ENCODE measurements around the gene WAS.

The WAS gene

GRCh38 chrX:48715072-48715471 lies 31.5 kb downstream of the WAS start:
- Histone ChIP-seq H3K4me3 (ENCODE audit: low read length) (no peak overlapping the region), H3K9me3 (replicated peaks; ENCODE audit: low read length) (no peaks in the 10 kb centered on the region), H3K36me3 (ENCODE audit: insufficient read depth, low read length) (no peaks in the 10 kb centered on the region), H3K9ac (ENCODE audit: low read depth, low read length) (no peak overlapping the region), H3K27me3 (ENCODE audit: control insufficient read depth, insufficient read depth, low read length) (no peaks in the 10 kb centered on the region), H3K4me2 (ENCODE audit: low read length) (peak overlapping the region; percentile 11), H3K4me1 (ENCODE audit: control insufficient read depth, insufficient read depth, low read length) (peaks cover 18% of the 10 kb centered on the region)

GRCh38 chrX:48715876-48716502 lies 32.4 kb downstream of the WAS start:
- H3K4me1 ChIP-seq (ENCODE audit: control insufficient read depth, insufficient read depth, low read length): peaks cover 18% of the 10 kb centered on the region
- H3K9me3 ChIP-seq (replicated peaks; ENCODE audit: low read length): no peaks in the 10 kb centered on the region
- H3K9ac ChIP-seq (ENCODE audit: low read depth, low read length): no peak overlapping the region
- H3K4me2 ChIP-seq (ENCODE audit: low read length): no peak overlapping the region
- no peaks in the 10 kb centered on the region for H3K36me3 ChIP-seq (ENCODE audit: insufficient read depth, low read length)
- no peak overlapping the region for H3K4me3 ChIP-seq (ENCODE audit: low read length)
- H3K27me3 ChIP-seq (ENCODE audit: control insufficient read depth, insufficient read depth, low read length): no peaks in the 10 kb centered on the region

GRCh38 chrX:48719958-48720357 lies 36.4 kb downstream of the WAS start:
- Histone ChIP-seq H3K4me3 (ENCODE audit: low read length) (no peak overlapping the region), H3K36me3 (ENCODE audit: insufficient read depth, low read length) (no peaks in the 10 kb centered on the region), H3K4me1 (ENCODE audit: control insufficient read depth, insufficient read depth, low read length) (peaks cover 8% of the 10 kb centered on the region), H3K4me2 (ENCODE audit: low read length) (no peak overlapping the region), H3K27me3 (ENCODE audit: control insufficient read depth, insufficient read depth, low read length) (no peaks in the 10 kb centered on the region), H3K9me3 (replicated peaks; ENCODE audit: low read length) (no peaks in the 10 kb centered on the region), H3K9ac (ENCODE audit: low read depth, low read length) (no peak overlapping the region)

- H3K4me3 ChIP-seq (ENCODE audit: low read length): no peak overlapping the region
- H3K4me2 ChIP-seq (ENCODE audit: low read length): no peak overlapping the region
- H3K9me3 ChIP-seq (replicated peaks; ENCODE audit: low read length): no peaks in the 10 kb centered on the region
- H3K4me1 ChIP-seq (ENCODE audit: control insufficient read depth, insufficient read depth, low read length): peaks cover 2% of the 10 kb centered on the region
- no peak overlapping the region for H3K9ac ChIP-seq (ENCODE audit: low read depth, low read length)
- no peaks in the 10 kb centered on the region for H3K27me3 ChIP-seq (ENCODE audit: control insufficient read depth, insufficient read depth, low read length)
- H3K36me3 ChIP-seq (ENCODE audit: insufficient read depth, low read length): no peaks in the 10 kb centered on the region
Observed at GRCh38 chrX:48720577-48721250, 37.1 kb downstream of the WAS start.

GRCh38 chrX:48721916-48722315 lies 38.3 kb downstream of the WAS start:
- H3K36me3 ChIP-seq (ENCODE audit: insufficient read depth, low read length): no peaks in the 10 kb centered on the region
- H3K27me3 ChIP-seq (ENCODE audit: control insufficient read depth, insufficient read depth, low read length): no peaks in the 10 kb centered on the region
- H3K4me2 ChIP-seq (ENCODE audit: low read length): no peak overlapping the region
- H3K9ac ChIP-seq (ENCODE audit: low read depth, low read length): no peak overlapping the region
- no peaks in the 10 kb centered on the region for H3K4me1 ChIP-seq (ENCODE audit: control insufficient read depth, insufficient read depth, low read length)
- H3K4me3 ChIP-seq (ENCODE audit: low read length): no peak overlapping the region
- no peaks in the 10 kb centered on the region for H3K9me3 ChIP-seq (replicated peaks; ENCODE audit: low read length)

- Histone ChIP-seq H3K4me2 (ENCODE audit: low read length) (no peak overlapping the region), H3K4me1 (ENCODE audit: control insufficient read depth, insufficient read depth, low read length) (no peaks in the 10 kb centered on the region), H3K9ac (ENCODE audit: low read depth, low read length) (no peak overlapping the region), H3K36me3 (ENCODE audit: insufficient read depth, low read length) (no peaks in the 10 kb centered on the region), H3K4me3 (ENCODE audit: low read length) (no peak overlapping the region), H3K9me3 (replicated peaks; ENCODE audit: low read length) (no peaks in the 10 kb centered on the region), H3K27me3 (ENCODE audit: control insufficient read depth, insufficient read depth, low read length) (peaks cover 3% of the 10 kb centered on the region)
Observed at GRCh38 chrX:48726596-48726995, 43.0 kb downstream of the WAS start.

- H3K9me3 ChIP-seq (replicated peaks; ENCODE audit: low read length): no peaks in the 10 kb centered on the region
- H3K4me1 ChIP-seq (ENCODE audit: control insufficient read depth, insufficient read depth, low read length): no peaks in the 10 kb centered on the region
- H3K27me3 ChIP-seq (ENCODE audit: control insufficient read depth, insufficient read depth, low read length): peaks cover 3% of the 10 kb centered on the region
- no peaks in the 10 kb centered on the region for H3K36me3 ChIP-seq (ENCODE audit: insufficient read depth, low read length)
- no peak overlapping the region for H3K4me2 ChIP-seq (ENCODE audit: low read length)
- no peak overlapping the region for H3K4me3 ChIP-seq (ENCODE audit: low read length)
- no peak overlapping the region for H3K9ac ChIP-seq (ENCODE audit: low read depth, low read length)
Observed at GRCh38 chrX:48728653-48729052, 45.1 kb downstream of the WAS start.

- Histone ChIP-seq H3K27me3 (ENCODE audit: control insufficient read depth, insufficient read depth, low read length) (no peaks in the 10 kb centered on the region), H3K4me3 (ENCODE audit: low read length) (peak overlapping the region; percentile 61), H3K9ac (ENCODE audit: low read depth, low read length) (no peak overlapping the region), H3K9me3 (replicated peaks; ENCODE audit: low read length) (no peaks in the 10 kb centered on the region), H3K4me1 (ENCODE audit: control insufficient read depth, insufficient read depth, low read length) (peaks cover 3% of the 10 kb centered on the region), H3K36me3 (ENCODE audit: insufficient read depth, low read length) (no peaks in the 10 kb centered on the region), H3K4me2 (ENCODE audit: low read length) (peak overlapping the region; percentile 74)
Observed at GRCh38 chrX:48736303-48736702, 52.7 kb downstream of the WAS start.

- peak overlapping the region; percentile 61 for H3K4me3 ChIP-seq (ENCODE audit: low read length)
Observed at GRCh38 chrX:48736878-48737212, 53.2 kb downstream of the WAS start.

GRCh38 chrX:48737213-48737938 lies 53.8 kb downstream of the WAS start:
- peak overlapping the region; percentile 75 for H3K4me3 ChIP-seq (ENCODE audit: low read length)
- H3K9ac ChIP-seq (ENCODE audit: low read depth, low read length): peak overlapping the region; percentile 89
- peak overlapping the region; percentile 77 for H3K4me2 ChIP-seq (ENCODE audit: low read length)
- peaks cover 3% of the 10 kb centered on the region for H3K4me1 ChIP-seq (ENCODE audit: control insufficient read depth, insufficient read depth, low read length)
- H3K36me3 ChIP-seq (ENCODE audit: insufficient read depth, low read length): no peaks in the 10 kb centered on the region
- H3K9me3 ChIP-seq (replicated peaks; ENCODE audit: low read length): no peaks in the 10 kb centered on the region
- no peaks in the 10 kb centered on the region for H3K27me3 ChIP-seq (ENCODE audit: control insufficient read depth, insufficient read depth, low read length)

More at GRCh38 chrX:48736878-48737212, 53.2 kb downstream of the WAS start:
- Histone ChIP-seq H3K36me3 (ENCODE audit: insufficient read depth, low read length) (no peaks in the 10 kb centered on the region), H3K4me2 (ENCODE audit: low read length) (peak overlapping the region; percentile 74), H3K9ac (ENCODE audit: low read depth, low read length) (peak overlapping the region; percentile 42), H3K9me3 (replicated peaks; ENCODE audit: low read length) (no peaks in the 10 kb centered on the region), H3K27me3 (ENCODE audit: control insufficient read depth, insufficient read depth, low read length) (no peaks in the 10 kb centered on the region), H3K4me1 (ENCODE audit: control insufficient read depth, insufficient read depth, low read length) (peaks cover 3% of the 10 kb centered on the region)

GRCh38 chrX:48737940-48738339 lies 54.3 kb downstream of the WAS start:
- H3K27me3 ChIP-seq (ENCODE audit: control insufficient read depth, insufficient read depth, low read length): no peaks in the 10 kb centered on the region
- H3K9ac ChIP-seq (ENCODE audit: low read depth, low read length): peak overlapping the region; percentile 89
- no peaks in the 10 kb centered on the region for H3K9me3 ChIP-seq (replicated peaks; ENCODE audit: low read length)

More at GRCh38 chrX:48737940-48738339, 54.3 kb downstream of the WAS start:
- H3K4me2 ChIP-seq (ENCODE audit: low read length): peak overlapping the region; percentile 77
- peak overlapping the region; percentile 75 for H3K4me3 ChIP-seq (ENCODE audit: low read length)
- no peaks in the 10 kb centered on the region for H3K36me3 ChIP-seq (ENCODE audit: insufficient read depth, low read length)
- peaks cover 3% of the 10 kb centered on the region for H3K4me1 ChIP-seq (ENCODE audit: control insufficient read depth, insufficient read depth, low read length)

All from skeletal muscle satellite cell (primary cell).